GM12874 (cell line): ENCODE measurements around the gene POU6F2.

Experiments used
- TF ChIP-seq, protein P1 (sequence below): IDR thresholded peaks from 2 replicates; pipeline ENCODE4 v1.5.1; 2011; ENCODE audit warnings: low read depth, mild to moderate bottlenecking, control low read depth, low read length, moderate library complexity; ENCODE audit not compliant: insufficient read depth

The POU6F2 gene

DNA sequence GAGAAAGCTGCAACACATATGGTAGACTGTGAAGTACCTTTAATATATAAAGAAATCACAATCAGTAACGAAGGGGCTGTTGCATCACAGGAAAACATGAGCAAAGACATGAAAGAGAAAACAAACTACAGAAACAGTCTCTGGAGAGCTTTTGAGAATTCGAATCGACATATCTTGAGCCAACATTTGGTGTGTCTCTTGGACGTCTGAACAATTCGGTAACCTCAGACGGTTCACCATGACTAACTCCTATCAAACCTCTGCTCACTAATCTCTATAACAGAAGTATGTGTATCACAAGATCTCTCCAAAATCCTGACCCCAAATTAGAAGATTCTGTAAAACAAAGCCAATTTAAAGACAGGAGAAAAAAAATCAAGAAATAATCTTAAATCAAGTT lies 326.5 kb downstream of the POU6F2 start:
- TF ChIP-seq, protein P1, sequence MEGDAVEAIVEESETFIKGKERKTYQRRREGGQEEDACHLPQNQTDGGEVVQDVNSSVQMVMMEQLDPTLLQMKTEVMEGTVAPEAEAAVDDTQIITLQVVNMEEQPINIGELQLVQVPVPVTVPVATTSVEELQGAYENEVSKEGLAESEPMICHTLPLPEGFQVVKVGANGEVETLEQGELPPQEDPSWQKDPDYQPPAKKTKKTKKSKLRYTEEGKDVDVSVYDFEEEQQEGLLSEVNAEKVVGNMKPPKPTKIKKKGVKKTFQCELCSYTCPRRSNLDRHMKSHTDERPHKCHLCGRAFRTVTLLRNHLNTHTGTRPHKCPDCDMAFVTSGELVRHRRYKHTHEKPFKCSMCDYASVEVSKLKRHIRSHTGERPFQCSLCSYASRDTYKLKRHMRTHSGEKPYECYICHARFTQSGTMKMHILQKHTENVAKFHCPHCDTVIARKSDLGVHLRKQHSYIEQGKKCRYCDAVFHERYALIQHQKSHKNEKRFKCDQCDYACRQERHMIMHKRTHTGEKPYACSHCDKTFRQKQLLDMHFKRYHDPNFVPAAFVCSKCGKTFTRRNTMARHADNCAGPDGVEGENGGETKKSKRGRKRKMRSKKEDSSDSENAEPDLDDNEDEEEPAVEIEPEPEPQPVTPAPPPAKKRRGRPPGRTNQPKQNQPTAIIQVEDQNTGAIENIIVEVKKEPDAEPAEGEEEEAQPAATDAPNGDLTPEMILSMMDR, result no peak

GRCh38 chr7:39304668-39305405 lies 327.1 kb downstream of the POU6F2 start:
- TF ChIP-seq, protein P1, result no peak

DNA sequence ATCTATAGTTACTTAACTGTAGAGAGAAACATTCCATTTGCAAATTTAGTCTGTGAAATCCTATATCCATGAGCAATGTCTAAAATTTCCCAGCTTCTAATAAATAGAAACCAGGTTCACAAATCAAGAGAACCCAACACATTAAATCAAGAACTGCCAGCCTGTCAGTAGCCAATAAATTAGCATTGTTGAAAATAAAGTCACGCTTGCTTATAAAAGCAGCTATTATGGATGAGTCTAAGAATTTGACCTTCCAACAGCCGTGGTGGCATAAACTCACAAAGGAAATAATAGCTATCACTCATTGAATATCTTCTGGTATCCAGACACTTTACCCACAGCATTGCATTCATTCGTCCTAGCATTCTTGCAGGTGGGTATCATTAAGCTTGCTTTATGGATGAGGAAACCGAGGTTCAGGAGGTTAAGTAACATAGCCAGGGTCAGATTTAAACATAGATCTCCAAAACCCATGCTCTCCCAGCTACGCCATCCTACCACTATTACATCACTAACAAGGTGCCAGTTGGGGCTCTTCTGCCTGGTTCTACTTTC lies 328.4 kb downstream of the POU6F2 start:
- TF ChIP-seq, protein P1, result no peak

DNA sequence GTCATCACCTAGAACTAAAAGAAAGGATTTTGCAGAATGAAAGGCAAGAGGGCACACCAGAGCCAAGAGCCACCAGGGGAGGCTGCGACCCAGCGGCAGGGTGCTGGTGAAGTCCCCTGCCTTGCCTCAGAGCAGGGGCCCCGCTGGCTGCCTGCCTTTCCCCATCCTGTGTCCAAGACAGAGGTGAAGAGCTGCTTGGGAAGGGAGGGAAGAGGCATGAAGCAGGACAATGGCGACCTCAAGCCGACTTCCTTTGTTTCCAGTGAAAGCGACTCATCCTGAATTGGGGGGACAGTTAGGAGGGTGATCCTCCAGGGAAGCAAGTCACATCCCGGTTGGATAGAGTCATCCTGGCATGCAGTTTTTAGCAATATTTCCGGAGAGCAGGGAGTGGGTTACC lies 333.0 kb downstream of the POU6F2 start:
- TF ChIP-seq, protein P1, result no peak

- TF ChIP-seq, protein P1, result no peak
Observed at GRCh38 chr7:39312254-39312989, 334.7 kb downstream of the POU6F2 start.

DNA sequence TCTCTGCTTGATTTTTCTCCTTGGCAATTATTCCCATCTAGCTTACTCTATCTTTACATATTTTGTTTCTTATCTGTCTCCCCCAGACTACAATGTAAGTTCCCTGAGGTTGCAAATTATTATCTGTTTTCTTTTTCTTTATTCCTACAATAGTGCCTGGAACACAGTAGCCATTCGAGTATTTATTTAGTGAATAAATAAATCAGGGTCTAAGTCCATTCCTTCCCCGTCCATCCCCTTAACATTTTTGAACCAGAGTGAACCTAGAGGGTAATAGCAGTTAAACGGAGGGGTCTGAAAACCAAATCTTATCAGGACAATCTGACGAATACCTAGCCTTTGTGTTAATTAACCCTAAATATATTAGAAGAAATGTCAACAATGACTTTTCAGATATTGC lies 335.7 kb downstream of the POU6F2 start:
- TF ChIP-seq, protein P1, result no peak

GRCh38 chr7:39313974-39314373 lies 336.3 kb downstream of the POU6F2 start:
- TF ChIP-seq, protein P1, result no peak
